Heart left ventricle (tissue), 16 donors: ENCODE data around the gene VPS4B. TPM values are rescaled to one million over a fixed set of nuclear protein-coding genes. Genes with fewer than 3 reads are reported as not detected.

Experiments
- ATAC-seq, 4 donors: fragments of 200-7000 bp; cut with Tn5 transposase; one replicate each; pipeline ENCODE4 v1.9.1; 2020 to 2022; ENCODE audit warnings: moderate library complexity in 4 of 4, mild to moderate bottlenecking in 3 of 4, moderate number of reproducible peaks in 1 of 4
- DNase-seq, 5 donors: peaks; one replicate each; pipeline ENCODE4 v3.0.0-alpha.2; 2020
- H3K27ac ChIP-seq, 12 donors: fragments of 200-600 bp; sonication (generic) in 4 of 12; one replicate each; pipeline versions ENCODE4 v1.5.0 to v1.8.0; 2016 to 2022; ENCODE audit warnings: mild to moderate bottlenecking in 2 of 12
- H3K27me3 ChIP-seq, 9 donors: fragments of 200-600 bp; sonication (generic) in 2 of 9; one replicate each; pipeline versions ENCODE4 v1.5.1 to v1.8.0; 2016 to 2022; ENCODE audit warnings: mild to moderate bottlenecking in 3 of 9
- H3K36me3 ChIP-seq, 9 donors: fragments of 200-600 bp; sonication (generic) in 2 of 9; one replicate each; pipeline versions ENCODE4 v1.5.0 to v1.8.0; 2018 to 2022; ENCODE audit warnings: mild to moderate bottlenecking in 2 of 9
- H3K4me1 ChIP-seq, 12 donors: fragments of 200-600 bp; sonication (generic) in 4 of 12; one replicate each; pipeline versions ENCODE4 v1.5.0 to v1.8.0; 2016 to 2022; ENCODE audit warnings: mild to moderate bottlenecking in 3 of 12
- H3K4me3 ChIP-seq, 12 donors: fragments of 200-600 bp; sonication (generic) in 4 of 12; one replicate each; pipeline versions ENCODE4 v1.5.0 to v1.8.0; 2017 to 2022; ENCODE audit warnings: mild to moderate bottlenecking in 9 of 12, moderate library complexity in 4 of 12
- H3K9me3 ChIP-seq, 12 donors: fragments of 200-600 bp; sonication (generic) in 4 of 12; one replicate each; pipeline versions ENCODE4 v1.5.0 to v1.8.0; 2016 to 2022; ENCODE audit warnings: mild to moderate bottlenecking in 1 of 12
- CTCF ChIP-seq, 12 donors: fragments of 200-600 bp; sonication (generic) in 4 of 12; IDR thresholded peaks; one replicate each; pipeline versions ENCODE4 v1.5.0 to v1.8.0; 2018 to 2022; ENCODE audit warnings: antibody characterized with exemption in 12 of 12, mild to moderate bottlenecking in 5 of 12
- POLR2A ChIP-seq, 2 donors: fragments of 450-650 bp; IDR thresholded peaks; one replicate each; pipeline ENCODE4 v1.6.1; 2017; ENCODE audit warnings: antibody characterized with exemption in 2 of 2, mild to moderate bottlenecking in 2 of 2, moderate library complexity in 2 of 2
- WGBS, 4 donors: extraction: QIAGEN DNeasy Blood & Tissue Kit in 2 of 4; methylation state at CpG; one replicate each; pipeline versions ENCODE4 v1.1.5 to v1.1.7; 2013 to 2018; 5-methylcytosine and 5-hydroxymethylcytosine counted together
- intact Hi-C, 10 donors: fragments of 100-400 bp; cut with DNase I; formaldehyde crosslinking; loops; one replicate each; pipeline versions ENCODE4 v1.11.1 to v1.14.2; 2022
- polyA plus RNA-seq, 2 donors: library from polyadenylated mRNA; stranded (reverse); fragments of 200-250 nt; gene quantifications; one replicate each; pipeline ENCODE4 v1.2.3, GENCODE V29; 2013
- total RNA-seq, 9 donors: library from RNA; depleted of rRNA in 2 of 9; stranded (reverse); fragments of >200 nt in 2 of 9; fragmentation: NEBNext Ultra II Directional in 3 of 9; extraction: Animal tissue kit (Norgen Biotek cat#: 25700) in 3 of 9; gene quantifications; one replicate each; pipeline versions ENCODE4 v1.1.0 to v1.2.4, GENCODE V29; 2016 to 2023
- donor health status: ischemic (EF 13 %, LVEDD 7.1; RV severe dilation, severe dysfunction).
- donor health status: healthy with polysubstance abuse.
- donor health status: DM: no; HTN: yes; CAD: no.
- donor health status: DM: no; HTN: no; CAD: no.
- donor health status: ischemic (EF 25% LVEDD 6.9; RV normal size, moderate dysfunction).
- donor health status: ischemic (EF 25% LVEDD 5.7; RV mildly dilated, moderate dysfunction).
- donor health status: healthy.
- donor health status: DM: yes; HTN: yes; CAD: no.
- donor health status: ischemic (EF 35%, LVEDD 5.7; RV mildly dilated, moderate dysfunction).
- donor health status: nonischemic (EF 11% LVEDD 7.7; RV severe dilation, severe dysfunction).
- donor health status: DM: yes; HTN: yes; CAD: no.
- donor health status: PGD.
- donor health status: ischemic (EF 29% LVEDD 5.4; RV normal size, mild dysfunction).
- donor health status: nonischemic (EF 23%, LVEDD 6.1; RV moderate dilation, normal function).

VPS4B gene
- total and polyA plus RNA-seq, 11 donors: 4.2 to 40.0 (median 18.7) TPM

DNA sequence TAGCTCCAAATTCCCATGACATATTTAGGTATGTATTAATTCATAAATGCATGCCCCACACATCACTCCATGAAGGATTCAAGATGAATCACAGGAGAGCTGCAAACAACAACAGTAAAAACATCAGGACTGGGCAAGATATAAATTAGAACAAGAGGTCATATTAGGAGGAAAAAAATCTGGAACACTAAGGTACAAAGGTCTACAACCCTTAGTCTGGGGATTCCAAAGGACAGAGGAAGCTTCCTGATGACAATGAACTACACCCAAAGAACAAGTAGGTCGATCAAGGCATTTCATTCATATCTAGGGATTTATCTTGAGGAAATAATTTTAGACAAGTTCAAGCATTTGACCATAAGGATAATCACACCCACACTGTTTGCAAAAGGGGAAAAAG lies 14.5 kb downstream of the VPS4B start:
- no peak for DNase-seq
- no peak for TF ChIP-seq CTCF (IDR thresholded peaks at IDR 0.05)
- no peak for TF ChIP-seq POLR2A (IDR thresholded peaks at IDR 0.05)
- H3K4me1 ChIP-seq: peaks cover 0 to 22% (median 0%) of the 10 kb centered on the region in 12 donors
- peaks cover 0 to 98% (median 86%) of the 10 kb centered on the region in 9 donors for H3K36me3 ChIP-seq
- 59 to 68% (median 62%) methylated on average over 1 of the region's 1 CpG for WGBS, 4 donors
- ATAC-seq: no peak
- H3K27ac ChIP-seq: no peak overlapping the region
- intact Hi-C loops: no loop called here
- no peaks in the 10 kb centered on the region for H3K9me3 ChIP-seq
- H3K27me3 ChIP-seq: no peaks in the 10 kb centered on the region
- H3K4me3 ChIP-seq: no peak overlapping the region

DNA sequence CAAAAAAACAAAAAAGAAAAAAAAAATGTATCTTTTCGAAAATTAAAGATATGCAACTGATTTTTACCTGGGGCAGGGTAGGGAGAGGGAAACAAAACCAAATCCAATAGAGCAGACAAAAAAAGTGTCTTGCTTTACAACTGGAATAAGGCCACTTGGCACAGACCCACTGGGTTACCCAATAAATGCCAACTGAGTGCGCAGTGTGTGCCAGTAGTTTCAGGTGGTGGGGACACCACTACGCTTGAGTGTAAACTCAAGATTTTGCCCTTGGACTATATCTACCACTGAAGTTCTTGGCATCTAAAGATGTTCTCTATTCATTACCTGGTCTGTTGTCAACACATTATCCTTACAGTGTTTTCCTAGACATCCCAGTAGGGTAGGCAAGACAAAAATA lies 16.3 kb downstream of the VPS4B start:
- no peak for TF ChIP-seq CTCF (IDR thresholded peaks at IDR 0.05)
- no peak for TF ChIP-seq POLR2A (IDR thresholded peaks at IDR 0.05)
- peak overlapping the region in 5 of 12 donors; percentile 3 to 30 (median 13) for H3K27ac ChIP-seq
- H3K4me3 ChIP-seq: no peak overlapping the region
- peak; percentile 35 to 83 (median 62) for ATAC-seq
- peaks cover 0 to 99% (median 92%) of the 10 kb centered on the region in 9 donors for H3K36me3 ChIP-seq
- no peaks in the 10 kb centered on the region for H3K27me3 ChIP-seq
- peaks cover 0 to 25% (median 0%) of the 10 kb centered on the region in 12 donors for H3K4me1 ChIP-seq
- H3K9me3 ChIP-seq: no peaks in the 10 kb centered on the region
- WGBS, 4 donors: 56 to 82% (median 76%) methylated on average over 3 of the region's 3 CpGs
- intact Hi-C loops: no loop called here
- DNase-seq: peak in 4 of 5 donors; percentile 17 to 62 (median 42)

- Histone ChIP-seq H3K9me3 (no peaks in the 10 kb centered on the region), H3K4me3 (no peak overlapping the region), H3K27ac (peak overlapping the region in 8 of 12 donors; percentile 37 to 80 (median 64)), H3K4me1 (peaks cover 0 to 25% (median 2%) of the 10 kb centered on the region in 12 donors), H3K36me3 (peaks cover 0 to 99% (median 92%) of the 10 kb centered on the region in 9 donors), H3K27me3 (no peaks in the 10 kb centered on the region)
- ATAC-seq (peak; percentile 58 to 89 (median 78)), DNase-seq (peak in 4 of 5 donors; percentile 34 to 60 (median 38))
- no peak for TF ChIP-seq POLR2A (IDR thresholded peaks at IDR 0.05)
- TF ChIP-seq CTCF (IDR thresholded peaks at IDR 0.05): no peak
- 65 to 74% (median 71%) methylated on average over 8 of the region's 8 CpGs for WGBS, 4 donors
- intact Hi-C loops: loop anchor here in 1 of 10 donors (5.0 kb wide), 1 partner anchor 35 kb away; the partner anchor contains the start of gene KDSR
Observed at GRCh38 chr18:63402246-63403162, 19.8 kb downstream of the VPS4B start.

DNA sequence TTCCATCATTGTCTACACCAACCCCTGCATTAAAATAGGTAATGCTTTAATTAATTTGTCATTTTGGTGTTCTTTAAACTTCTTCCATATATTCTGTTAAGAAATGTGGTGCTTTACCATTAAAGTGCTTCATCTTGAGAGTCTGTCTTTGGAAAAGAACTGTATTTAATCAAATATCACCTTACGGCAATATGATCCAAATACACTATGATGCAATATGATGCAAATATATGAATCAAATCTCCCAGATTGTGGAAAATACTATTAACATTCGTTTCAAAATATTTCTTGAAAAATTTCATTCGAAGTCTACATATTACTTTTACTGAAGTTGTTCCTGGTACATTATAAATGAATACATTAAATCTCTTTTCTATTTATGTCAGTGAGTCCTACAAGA lies 23.0 kb downstream of the VPS4B start:
- H3K4me3 ChIP-seq: no peak overlapping the region
- DNase-seq: no peak
- H3K36me3 ChIP-seq: peaks cover 0 to 100% (median 100%) of the 10 kb centered on the region in 9 donors
- ATAC-seq: no peak
- 94 to 98% (median 97%) methylated on average over 3 of the region's 3 CpGs for WGBS, 4 donors
- H3K9me3 ChIP-seq: no peaks in the 10 kb centered on the region
- intact Hi-C loops: no loop called here
- TF ChIP-seq CTCF (IDR thresholded peaks at IDR 0.05) (no peak), POLR2A (IDR thresholded peaks at IDR 0.05) (no peak)
- no peak overlapping the region for H3K27ac ChIP-seq
- peaks cover 0 to 8% (median 0%) of the 10 kb centered on the region in 12 donors for H3K4me1 ChIP-seq
- H3K27me3 ChIP-seq: no peaks in the 10 kb centered on the region
